ENCODE results near the gene TPK1.

TPK1 gene

GRCh38 chr7:144835652-144836544 lies at the start of gene TPK1 (continued):
- TF ChIP-seq ZNF23 (tag by site-specific recombination; IDR thresholded peaks at IDR 0.05; ENCODE audit: borderline replicate concordance) (no peak), TRIM28 (IDR thresholded peaks at IDR 0.05; ENCODE audit: borderline replicate concordance, low read length) (no peak; the same call in 1 of the 2 replicates), OVOL3 (tag by site-specific recombination; IDR thresholded peaks at IDR 0.05) (no peak), ZNF488 (tag by site-specific recombination; IDR thresholded peaks at IDR 0.05) (no peak), ZNF548 (tag by site-specific recombination; IDR thresholded peaks at IDR 0.05) (no peak), PRDM10 (tag by site-specific recombination; IDR thresholded peaks at IDR 0.05) (peak; percentile 87), ZBTB10 (tag by site-specific recombination; IDR thresholded peaks at IDR 0.05) (no peak), ZNF169 (tag by site-specific recombination; IDR thresholded peaks at IDR 0.05) (no peak), ZNF529 (tag by site-specific recombination; IDR thresholded peaks at IDR 0.05; ENCODE audit: insufficient replicate concordance) (no peak), KLF9 (tag by site-specific recombination; IDR thresholded peaks at IDR 0.05; ENCODE audit: low read depth) (peak; percentile 61; the same call in 1 of the 2 replicates), GLIS1 (tag by site-specific recombination; IDR thresholded peaks at IDR 0.05) (peak; percentile 57), IKZF3 (tag by site-specific recombination; IDR thresholded peaks at IDR 0.05) (0 out of 2 replicates have a peak, but pooled peaks have one; percentile 29), SETDB1 (IDR thresholded peaks at IDR 0.05; ENCODE audit: insufficient read length, low read length) (peak; percentile 58), YY1 (tag by site-specific recombination; IDR thresholded peaks at IDR 0.05) (peak; percentile 74), BCL11A (tag by site-specific recombination; IDR thresholded peaks at IDR 0.05; ENCODE audit: low read depth) (peak; percentile 6; the same call in 1 of the 2 replicates), CTCF (tag by site-specific recombination; IDR thresholded peaks at IDR 0.05) (peak; percentile 23; the same call in 1 of the 2 replicates), ZNF660 (tag by site-specific recombination; IDR thresholded peaks at IDR 0.05) (peak; percentile 87; the same call in 1 of the 2 replicates)
- TF ChIP-seq, protein P1, sequence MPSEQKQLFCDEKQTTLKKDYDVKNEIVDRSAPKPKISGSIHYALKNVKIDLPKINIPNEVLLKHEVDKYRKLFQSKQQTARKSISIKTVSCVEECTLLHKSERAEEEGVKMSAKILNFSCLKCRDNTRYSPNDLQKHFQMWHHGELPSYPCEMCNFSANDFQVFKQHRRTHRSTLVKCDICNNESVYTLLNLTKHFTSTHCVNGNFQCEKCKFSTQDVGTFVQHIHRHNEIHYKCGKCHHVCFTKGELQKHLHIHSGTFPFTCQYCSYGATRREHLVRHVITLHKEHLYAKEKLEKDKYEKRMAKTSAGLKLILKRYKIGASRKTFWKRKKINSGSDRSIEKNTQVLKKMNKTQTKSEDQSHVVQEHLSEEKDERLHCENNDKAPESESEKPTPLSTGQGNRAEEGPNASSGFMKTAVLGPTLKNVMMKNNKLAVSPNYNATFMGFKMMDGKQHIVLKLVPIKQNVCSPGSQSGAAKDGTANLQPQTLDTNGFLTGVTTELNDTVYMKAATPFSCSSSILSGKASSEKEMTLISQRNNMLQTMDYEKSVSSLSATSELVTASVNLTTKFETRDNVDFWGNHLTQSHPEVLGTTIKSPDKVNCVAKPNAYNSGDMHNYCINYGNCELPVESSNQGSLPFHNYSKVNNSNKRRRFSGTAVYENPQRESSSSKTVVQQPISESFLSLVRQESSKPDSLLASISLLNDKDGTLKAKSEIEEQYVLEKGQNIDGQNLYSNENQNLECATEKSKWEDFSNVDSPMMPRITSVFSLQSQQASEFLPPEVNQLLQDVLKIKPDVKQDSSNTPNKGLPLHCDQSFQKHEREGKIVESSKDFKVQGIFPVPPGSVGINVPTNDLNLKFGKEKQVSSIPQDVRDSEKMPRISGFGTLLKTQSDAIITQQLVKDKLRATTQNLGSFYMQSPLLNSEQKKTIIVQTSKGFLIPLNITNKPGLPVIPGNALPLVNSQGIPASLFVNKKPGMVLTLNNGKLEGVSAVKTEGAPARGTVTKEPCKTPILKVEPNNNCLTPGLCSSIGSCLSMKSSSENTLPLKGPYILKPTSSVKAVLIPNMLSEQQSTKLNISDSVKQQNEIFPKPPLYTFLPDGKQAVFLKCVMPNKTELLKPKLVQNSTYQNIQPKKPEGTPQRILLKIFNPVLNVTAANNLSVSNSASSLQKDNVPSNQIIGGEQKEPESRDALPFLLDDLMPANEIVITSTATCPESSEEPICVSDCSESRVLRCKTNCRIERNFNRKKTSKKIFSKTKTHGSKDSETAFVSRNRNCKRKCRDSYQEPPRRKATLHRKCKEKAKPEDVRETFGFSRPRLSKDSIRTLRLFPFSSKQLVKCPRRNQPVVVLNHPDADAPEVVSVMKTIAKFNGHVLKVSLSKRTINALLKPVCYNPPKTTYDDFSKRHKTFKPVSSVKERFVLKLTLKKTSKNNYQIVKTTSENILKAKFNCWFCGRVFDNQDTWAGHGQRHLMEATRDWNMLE (tag by site-specific recombination; conservative IDR thresholded peaks at IDR 0.05; ENCODE audit: low read depth): peak; percentile 94
- TF ChIP-seq, protein P2, sequence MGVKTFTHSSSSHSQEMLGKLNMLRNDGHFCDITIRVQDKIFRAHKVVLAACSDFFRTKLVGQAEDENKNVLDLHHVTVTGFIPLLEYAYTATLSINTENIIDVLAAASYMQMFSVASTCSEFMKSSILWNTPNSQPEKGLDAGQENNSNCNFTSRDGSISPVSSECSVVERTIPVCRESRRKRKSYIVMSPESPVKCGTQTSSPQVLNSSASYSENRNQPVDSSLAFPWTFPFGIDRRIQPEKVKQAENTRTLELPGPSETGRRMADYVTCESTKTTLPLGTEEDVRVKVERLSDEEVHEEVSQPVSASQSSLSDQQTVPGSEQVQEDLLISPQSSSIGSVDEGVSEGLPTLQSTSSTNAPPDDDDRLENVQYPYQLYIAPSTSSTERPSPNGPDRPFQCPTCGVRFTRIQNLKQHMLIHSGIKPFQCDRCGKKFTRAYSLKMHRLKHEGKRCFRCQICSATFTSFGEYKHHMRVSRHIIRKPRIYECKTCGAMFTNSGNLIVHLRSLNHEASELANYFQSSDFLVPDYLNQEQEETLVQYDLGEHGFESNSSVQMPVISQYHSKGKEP (tag by site-specific recombination; IDR thresholded peaks at IDR 0.05): 0 out of 2 replicates have a peak, but pooled peaks have one; percentile 17
- TF ChIP-seq, protein P3, sequence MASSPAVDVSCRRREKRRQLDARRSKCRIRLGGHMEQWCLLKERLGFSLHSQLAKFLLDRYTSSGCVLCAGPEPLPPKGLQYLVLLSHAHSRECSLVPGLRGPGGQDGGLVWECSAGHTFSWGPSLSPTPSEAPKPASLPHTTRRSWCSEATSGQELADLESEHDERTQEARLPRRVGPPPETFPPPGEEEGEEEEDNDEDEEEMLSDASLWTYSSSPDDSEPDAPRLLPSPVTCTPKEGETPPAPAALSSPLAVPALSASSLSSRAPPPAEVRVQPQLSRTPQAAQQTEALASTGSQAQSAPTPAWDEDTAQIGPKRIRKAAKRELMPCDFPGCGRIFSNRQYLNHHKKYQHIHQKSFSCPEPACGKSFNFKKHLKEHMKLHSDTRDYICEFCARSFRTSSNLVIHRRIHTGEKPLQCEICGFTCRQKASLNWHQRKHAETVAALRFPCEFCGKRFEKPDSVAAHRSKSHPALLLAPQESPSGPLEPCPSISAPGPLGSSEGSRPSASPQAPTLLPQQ (tag by site-specific recombination; IDR thresholded peaks at IDR 0.05): peak; percentile 75

Measured in HEK293 (cell line).